Breast epithelium (tissue), 3 donors: ENCODE measurements around the gene DNASE2B.

ENCODE experiments used
- POLR2A ChIP-seq: fragments of 450-650 bp; IDR thresholded peaks from one replicate; pipeline ENCODE4 v1.6.1; 2016; ENCODE audit warnings: antibody characterized with exemption, mild to moderate bottlenecking, moderate library complexity
- TF ChIP-seq, protein P1 (sequence below), 3 donors: fragments of 450-650 bp; IDR thresholded peaks; one replicate each; pipeline ENCODE4 v1.5.1; 2016 to 2017; ENCODE audit warnings: antibody characterized with exemption in 3 of 3, mild to moderate bottlenecking in 3 of 3, moderate library complexity in 3 of 3

DNA sequence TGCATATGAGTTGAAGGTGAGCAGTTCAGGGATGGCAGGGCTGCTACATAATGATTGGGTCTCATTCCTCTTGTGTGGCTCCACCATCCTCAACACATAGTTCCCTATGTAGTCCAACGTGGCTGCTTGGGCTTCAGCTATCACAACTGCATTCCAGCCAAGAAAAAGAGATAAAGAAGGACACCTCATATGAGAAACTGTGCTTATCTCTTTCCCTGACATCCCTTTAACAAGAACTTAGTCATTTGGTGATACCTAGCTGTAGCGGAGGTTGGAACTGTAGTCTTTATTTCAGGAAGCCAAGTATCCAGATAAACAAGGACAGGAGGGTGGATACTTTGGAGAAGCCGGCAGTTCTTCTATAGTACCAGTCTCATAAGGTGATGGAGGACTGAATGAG lies 42.7 kb upstream of the DNASE2B start:
- TF ChIP-seq, protein P1, sequence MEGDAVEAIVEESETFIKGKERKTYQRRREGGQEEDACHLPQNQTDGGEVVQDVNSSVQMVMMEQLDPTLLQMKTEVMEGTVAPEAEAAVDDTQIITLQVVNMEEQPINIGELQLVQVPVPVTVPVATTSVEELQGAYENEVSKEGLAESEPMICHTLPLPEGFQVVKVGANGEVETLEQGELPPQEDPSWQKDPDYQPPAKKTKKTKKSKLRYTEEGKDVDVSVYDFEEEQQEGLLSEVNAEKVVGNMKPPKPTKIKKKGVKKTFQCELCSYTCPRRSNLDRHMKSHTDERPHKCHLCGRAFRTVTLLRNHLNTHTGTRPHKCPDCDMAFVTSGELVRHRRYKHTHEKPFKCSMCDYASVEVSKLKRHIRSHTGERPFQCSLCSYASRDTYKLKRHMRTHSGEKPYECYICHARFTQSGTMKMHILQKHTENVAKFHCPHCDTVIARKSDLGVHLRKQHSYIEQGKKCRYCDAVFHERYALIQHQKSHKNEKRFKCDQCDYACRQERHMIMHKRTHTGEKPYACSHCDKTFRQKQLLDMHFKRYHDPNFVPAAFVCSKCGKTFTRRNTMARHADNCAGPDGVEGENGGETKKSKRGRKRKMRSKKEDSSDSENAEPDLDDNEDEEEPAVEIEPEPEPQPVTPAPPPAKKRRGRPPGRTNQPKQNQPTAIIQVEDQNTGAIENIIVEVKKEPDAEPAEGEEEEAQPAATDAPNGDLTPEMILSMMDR (IDR thresholded peaks at IDR 0.05), result no peak
- no peak for TF ChIP-seq POLR2A
